ENCODE results near the gene BGN. TPM values are rescaled to one million over a fixed set of nuclear protein-coding genes. Genes with fewer than 3 reads are reported as not detected.

BGN gene
- total and polyA plus RNA-seq, 2 experiments from 2014 or later: 0.87 to 1.8 TPM

DNA sequence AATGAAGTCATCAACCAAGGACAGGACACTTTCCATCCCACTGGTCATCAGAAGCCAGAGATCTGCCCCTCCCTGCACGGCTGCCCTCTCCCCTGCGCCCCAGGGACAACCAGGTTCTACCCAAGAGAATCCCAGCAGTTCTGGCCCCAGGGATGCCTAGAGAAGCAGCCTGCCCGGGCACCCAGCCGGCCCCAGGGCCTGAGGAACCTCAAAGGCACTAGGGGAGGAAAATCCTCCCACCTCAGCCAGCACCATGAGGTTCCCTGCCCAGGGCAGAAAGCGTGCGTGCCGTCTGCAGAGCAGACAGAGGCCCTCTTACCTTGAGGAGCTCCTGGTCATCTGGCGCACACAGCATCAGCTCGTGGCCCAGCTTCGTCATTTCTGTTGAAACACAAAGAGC lies 32.5 kb upstream of the BGN start (continued):
- TF ChIP-seq, protein P1, sequence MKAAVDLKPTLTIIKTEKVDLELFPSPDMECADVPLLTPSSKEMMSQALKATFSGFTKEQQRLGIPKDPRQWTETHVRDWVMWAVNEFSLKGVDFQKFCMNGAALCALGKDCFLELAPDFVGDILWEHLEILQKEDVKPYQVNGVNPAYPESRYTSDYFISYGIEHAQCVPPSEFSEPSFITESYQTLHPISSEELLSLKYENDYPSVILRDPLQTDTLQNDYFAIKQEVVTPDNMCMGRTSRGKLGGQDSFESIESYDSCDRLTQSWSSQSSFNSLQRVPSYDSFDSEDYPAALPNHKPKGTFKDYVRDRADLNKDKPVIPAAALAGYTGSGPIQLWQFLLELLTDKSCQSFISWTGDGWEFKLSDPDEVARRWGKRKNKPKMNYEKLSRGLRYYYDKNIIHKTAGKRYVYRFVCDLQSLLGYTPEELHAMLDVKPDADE (IDR thresholded peaks at IDR 0.05): no peak
- TF ChIP-seq, protein P2, sequence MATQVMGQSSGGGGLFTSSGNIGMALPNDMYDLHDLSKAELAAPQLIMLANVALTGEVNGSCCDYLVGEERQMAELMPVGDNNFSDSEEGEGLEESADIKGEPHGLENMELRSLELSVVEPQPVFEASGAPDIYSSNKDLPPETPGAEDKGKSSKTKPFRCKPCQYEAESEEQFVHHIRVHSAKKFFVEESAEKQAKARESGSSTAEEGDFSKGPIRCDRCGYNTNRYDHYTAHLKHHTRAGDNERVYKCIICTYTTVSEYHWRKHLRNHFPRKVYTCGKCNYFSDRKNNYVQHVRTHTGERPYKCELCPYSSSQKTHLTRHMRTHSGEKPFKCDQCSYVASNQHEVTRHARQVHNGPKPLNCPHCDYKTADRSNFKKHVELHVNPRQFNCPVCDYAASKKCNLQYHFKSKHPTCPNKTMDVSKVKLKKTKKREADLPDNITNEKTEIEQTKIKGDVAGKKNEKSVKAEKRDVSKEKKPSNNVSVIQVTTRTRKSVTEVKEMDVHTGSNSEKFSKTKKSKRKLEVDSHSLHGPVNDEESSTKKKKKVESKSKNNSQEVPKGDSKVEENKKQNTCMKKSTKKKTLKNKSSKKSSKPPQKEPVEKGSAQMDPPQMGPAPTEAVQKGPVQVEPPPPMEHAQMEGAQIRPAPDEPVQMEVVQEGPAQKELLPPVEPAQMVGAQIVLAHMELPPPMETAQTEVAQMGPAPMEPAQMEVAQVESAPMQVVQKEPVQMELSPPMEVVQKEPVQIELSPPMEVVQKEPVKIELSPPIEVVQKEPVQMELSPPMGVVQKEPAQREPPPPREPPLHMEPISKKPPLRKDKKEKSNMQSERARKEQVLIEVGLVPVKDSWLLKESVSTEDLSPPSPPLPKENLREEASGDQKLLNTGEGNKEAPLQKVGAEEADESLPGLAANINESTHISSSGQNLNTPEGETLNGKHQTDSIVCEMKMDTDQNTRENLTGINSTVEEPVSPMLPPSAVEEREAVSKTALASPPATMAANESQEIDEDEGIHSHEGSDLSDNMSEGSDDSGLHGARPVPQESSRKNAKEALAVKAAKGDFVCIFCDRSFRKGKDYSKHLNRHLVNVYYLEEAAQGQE (IDR thresholded peaks at IDR 0.05; ENCODE audit: unreplicated experiment): no peak
- TF ChIP-seq EZH2phosphoT487 (IDR thresholded peaks at IDR 0.05; ENCODE audit: unreplicated experiment) (no peak), ZNF331 (CRISPR knock-in tag; IDR thresholded peaks at IDR 0.05; ENCODE audit: low read depth) (no peak)

DNA sequence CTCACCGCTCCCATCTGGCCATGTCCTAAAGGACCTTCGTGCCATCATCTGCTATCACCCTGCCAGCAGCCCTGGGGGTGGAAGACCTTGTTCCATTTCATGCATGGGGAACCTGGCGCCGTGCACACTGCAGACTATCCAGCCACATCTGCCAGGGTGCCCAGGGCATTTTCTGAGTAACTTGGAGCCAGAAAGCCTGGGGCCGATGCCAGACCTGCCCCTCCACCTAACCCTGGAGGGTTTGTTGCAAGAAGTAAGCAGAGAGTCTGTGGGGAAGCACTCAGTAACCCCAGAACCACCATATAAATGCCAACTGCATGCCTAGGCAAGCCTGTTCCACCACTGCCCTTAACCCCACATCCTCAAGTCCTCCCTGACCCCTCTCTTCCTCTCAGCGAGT lies 31.7 kb upstream of the BGN start:
- Mint-ChIP-seq H3K36me3 (ENCODE audit: low read depth) (peaks cover 22% of the 10 kb centered on the region; the same call in 2 of the 3 replicates), H3K4me1 (no peaks in the 10 kb centered on the region), H3K4me3 (no peak overlapping the region), H3K27ac (no peak overlapping the region; the same call in 1 of the 2 replicates), H3K9me3 (no peaks in the 10 kb centered on the region), H3K27me3 (ENCODE audit: insufficient read depth, low read depth, poor library complexity) (peaks cover 18% of the 10 kb centered on the region)
- ATAC-seq (no peak), DNase-seq (ENCODE audit: low spot score) (no peak)
- no peaks in the 10 kb centered on the region; the same call in 1 of the 2 replicates for H4K20me1 ChIP-seq (replicated peaks; ENCODE audit: insufficient read depth)
- no peaks in the 10 kb centered on the region for H3K27me3 ChIP-seq (ENCODE audit: insufficient read depth)
- no peaks in the 10 kb centered on the region for H3K36me3 ChIP-seq (ENCODE audit: insufficient read depth)
- no peaks in the 10 kb centered on the region for H3K79me2 ChIP-seq (replicated peaks; ENCODE audit: insufficient read depth)
- H3K4me2 ChIP-seq: no peak overlapping the region
- no peak overlapping the region for H2AFZ ChIP-seq
- no peaks in the 10 kb centered on the region for H3K4me1 ChIP-seq (ENCODE audit: insufficient read depth)
- H3K9me2 ChIP-seq (ENCODE audit: insufficient read depth): no peaks in the 10 kb centered on the region
- no peaks in the 10 kb centered on the region for H3F3A ChIP-seq (replicated peaks; ENCODE audit: low read depth)
- H3K4me3 ChIP-seq: no peak overlapping the region
- H3K27ac ChIP-seq (ENCODE audit: low read depth): no peak overlapping the region
- TF ChIP-seq, protein P1 (IDR thresholded peaks at IDR 0.05): no peak
- TF ChIP-seq JUNB (IDR thresholded peaks at IDR 0.05; ENCODE audit: unreplicated experiment) (no peak), ZNF331 (CRISPR knock-in tag; IDR thresholded peaks at IDR 0.05; ENCODE audit: low read depth) (no peak), STAT1 (IDR thresholded peaks at IDR 0.05; ENCODE audit: unreplicated experiment) (no peak), POLR2AphosphoS5 (IDR thresholded peaks at IDR 0.05; ENCODE audit: low read depth) (no peak), NANOG (IDR thresholded peaks at IDR 0.05; ENCODE audit: borderline replicate concordance) (no peak), EZH2 (IDR thresholded peaks at IDR 0.05; ENCODE audit: low read depth, unreplicated experiment) (no peak), ZNF114 (CRISPR knock-in tag; IDR thresholded peaks at IDR 0.05) (no peak)
- TF ChIP-seq, protein P3, sequence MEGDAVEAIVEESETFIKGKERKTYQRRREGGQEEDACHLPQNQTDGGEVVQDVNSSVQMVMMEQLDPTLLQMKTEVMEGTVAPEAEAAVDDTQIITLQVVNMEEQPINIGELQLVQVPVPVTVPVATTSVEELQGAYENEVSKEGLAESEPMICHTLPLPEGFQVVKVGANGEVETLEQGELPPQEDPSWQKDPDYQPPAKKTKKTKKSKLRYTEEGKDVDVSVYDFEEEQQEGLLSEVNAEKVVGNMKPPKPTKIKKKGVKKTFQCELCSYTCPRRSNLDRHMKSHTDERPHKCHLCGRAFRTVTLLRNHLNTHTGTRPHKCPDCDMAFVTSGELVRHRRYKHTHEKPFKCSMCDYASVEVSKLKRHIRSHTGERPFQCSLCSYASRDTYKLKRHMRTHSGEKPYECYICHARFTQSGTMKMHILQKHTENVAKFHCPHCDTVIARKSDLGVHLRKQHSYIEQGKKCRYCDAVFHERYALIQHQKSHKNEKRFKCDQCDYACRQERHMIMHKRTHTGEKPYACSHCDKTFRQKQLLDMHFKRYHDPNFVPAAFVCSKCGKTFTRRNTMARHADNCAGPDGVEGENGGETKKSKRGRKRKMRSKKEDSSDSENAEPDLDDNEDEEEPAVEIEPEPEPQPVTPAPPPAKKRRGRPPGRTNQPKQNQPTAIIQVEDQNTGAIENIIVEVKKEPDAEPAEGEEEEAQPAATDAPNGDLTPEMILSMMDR (conservative IDR thresholded peaks at IDR 0.05; ENCODE audit: low read depth in 2 of 2): no peak
- TF ChIP-seq, protein P4, sequence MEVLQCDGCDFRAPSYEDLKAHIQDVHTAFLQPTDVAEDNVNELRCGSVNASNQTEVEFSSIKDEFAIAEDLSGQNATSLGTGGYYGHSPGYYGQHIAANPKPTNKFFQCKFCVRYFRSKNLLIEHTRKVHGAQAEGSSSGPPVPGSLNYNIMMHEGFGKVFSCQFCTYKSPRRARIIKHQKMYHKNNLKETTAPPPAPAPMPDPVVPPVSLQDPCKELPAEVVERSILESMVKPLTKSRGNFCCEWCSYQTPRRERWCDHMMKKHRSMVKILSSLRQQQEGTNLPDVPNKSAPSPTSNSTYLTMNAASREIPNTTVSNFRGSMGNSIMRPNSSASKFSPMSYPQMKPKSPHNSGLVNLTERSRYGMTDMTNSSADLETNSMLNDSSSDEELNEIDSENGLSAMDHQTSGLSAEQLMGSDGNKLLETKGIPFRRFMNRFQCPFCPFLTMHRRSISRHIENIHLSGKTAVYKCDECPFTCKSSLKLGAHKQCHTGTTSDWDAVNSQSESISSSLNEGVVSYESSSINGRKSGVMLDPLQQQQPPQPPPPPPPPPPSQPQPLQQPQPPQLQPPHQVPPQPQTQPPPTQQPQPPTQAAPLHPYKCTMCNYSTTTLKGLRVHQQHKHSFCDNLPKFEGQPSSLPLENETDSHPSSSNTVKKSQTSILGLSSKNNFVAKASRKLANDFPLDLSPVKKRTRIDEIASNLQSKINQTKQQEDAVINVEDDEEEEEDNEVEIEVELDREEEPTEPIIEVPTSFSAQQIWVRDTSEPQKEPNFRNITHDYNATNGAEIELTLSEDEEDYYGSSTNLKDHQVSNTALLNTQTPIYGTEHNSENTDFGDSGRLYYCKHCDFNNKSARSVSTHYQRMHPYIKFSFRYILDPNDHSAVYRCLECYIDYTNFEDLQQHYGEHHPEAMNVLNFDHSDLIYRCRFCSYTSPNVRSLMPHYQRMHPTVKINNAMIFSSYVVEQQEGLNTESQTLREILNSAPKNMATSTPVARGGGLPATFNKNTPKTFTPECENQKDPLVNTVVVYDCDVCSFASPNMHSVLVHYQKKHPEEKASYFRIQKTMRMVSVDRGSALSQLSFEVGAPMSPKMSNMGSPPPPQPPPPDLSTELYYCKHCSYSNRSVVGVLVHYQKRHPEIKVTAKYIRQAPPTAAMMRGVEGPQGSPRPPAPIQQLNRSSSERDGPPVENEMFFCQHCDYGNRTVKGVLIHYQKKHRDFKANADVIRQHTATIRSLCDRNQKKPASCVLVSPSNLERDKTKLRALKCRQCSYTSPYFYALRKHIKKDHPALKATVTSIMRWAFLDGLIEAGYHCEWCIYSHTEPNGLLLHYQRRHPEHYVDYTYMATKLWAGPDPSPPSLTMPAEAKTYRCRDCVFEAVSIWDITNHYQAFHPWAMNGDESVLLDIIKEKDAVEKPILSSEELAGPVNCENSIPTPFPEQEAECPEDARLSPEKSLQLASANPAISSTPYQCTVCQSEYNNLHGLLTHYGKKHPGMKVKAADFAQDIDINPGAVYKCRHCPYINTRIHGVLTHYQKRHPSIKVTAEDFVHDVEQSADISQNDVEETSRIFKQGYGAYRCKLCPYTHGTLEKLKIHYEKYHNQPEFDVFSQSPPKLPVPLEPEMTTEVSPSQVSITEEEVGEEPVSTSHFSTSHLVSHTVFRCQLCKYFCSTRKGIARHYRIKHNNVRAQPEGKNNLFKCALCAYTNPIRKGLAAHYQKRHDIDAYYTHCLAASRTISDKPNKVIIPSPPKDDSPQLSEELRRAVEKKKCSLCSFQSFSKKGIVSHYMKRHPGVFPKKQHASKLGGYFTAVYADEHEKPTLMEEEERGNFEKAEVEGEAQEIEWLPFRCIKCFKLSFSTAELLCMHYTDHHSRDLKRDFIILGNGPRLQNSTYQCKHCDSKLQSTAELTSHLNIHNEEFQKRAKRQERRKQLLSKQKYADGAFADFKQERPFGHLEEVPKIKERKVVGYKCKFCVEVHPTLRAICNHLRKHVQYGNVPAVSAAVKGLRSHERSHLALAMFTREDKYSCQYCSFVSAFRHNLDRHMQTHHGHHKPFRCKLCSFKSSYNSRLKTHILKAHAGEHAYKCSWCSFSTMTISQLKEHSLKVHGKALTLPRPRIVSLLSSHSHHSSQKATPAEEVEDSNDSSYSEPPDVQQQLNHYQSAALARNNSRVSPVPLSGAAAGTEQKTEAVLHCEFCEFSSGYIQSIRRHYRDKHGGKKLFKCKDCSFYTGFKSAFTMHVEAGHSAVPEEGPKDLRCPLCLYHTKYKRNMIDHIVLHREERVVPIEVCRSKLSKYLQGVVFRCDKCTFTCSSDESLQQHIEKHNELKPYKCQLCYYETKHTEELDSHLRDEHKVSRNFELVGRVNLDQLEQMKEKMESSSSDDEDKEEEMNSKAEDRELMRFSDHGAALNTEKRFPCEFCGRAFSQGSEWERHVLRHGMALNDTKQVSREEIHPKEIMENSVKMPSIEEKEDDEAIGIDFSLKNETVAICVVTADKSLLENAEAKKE (CRISPR knock-in tag; IDR thresholded peaks at IDR 0.05): no peak

Data from GM23338 (cell line).